ENCODE data around the gene ADCY10.
"Not testable (repeated sequence)": the region's sequence is repeated elsewhere in the genome, so short reads cannot be mapped to it uniquely, and the experiment has no call there.

Gene ADCY10

GRCh38 chr1:167926486-167926997 is 12.6 kb upstream of the ADCY10 start:
- DNase-seq (ENCODE audit: low read depth in 2 of 2), result no peak

- no peak for DNase-seq (ENCODE audit: low read depth in 2 of 2)
These were observed 10.8 kb upstream of the ADCY10 start for GRCh38 chr1:167924543-167925231.

GRCh38 chr1:167924102-167924501 is 10.2 kb upstream of the ADCY10 start:
- DNase-seq (ENCODE audit: low read depth in 2 of 2), result no peak

DNA sequence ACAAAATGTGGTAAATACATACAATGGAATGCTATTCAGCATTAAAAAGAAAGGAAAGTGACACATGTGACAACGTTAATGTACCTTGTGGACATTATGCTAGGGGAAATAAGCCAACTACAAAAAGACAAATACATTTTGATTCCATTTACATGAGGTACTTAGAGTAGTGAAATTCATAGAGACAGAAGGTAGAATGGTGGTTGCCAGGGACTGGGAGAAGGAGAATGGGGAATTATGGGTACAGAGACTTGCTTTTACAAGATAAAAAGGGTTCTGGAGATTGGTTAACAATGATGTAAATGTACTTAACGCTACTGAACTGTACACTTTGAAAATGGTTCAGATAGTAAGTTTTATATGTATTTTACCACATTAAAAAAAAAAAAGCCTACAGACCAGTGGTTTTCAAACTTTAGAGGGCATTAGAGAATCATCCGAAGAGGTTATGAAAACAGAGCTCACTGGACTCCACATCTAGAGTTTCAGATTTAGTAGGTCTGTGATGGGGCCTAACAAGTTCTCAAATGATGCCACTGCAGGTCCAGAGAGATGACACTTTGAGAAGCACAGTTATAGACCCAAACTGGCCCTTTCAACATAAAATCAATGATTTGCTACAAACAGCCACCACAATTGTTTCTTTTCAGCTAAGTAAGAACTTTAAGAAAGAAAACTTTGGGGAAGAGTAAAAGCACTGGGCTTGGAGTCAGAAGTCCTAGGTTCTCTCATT is 9.6 kb upstream of the ADCY10 start:
- DNase-seq (ENCODE audit: low read depth in 2 of 2), result no peak

- no peak for DNase-seq (ENCODE audit: low read depth in 2 of 2)
These were observed 8.7 kb upstream of the ADCY10 start for GRCh38 chr1:167922611-167923074.

DNA sequence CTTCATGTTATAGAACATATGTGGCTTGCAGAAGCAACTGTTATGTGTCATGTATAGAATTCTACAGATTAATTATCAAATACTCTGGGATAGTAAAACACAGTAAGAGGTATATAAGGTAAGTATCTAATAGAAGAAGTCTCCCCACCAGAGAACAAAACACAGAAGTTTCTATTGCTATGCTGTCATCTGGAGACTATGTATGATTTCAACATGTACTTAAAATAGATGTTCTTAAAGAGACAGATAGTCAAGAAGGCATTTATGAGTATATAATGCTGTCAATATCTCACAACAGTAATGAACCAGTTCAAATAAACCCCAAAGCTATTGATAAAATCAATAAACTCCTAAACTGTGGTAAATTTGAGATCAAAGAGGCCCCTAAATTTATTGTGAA is 8.1 kb upstream of the ADCY10 start:
- no peak for DNase-seq (ENCODE audit: low read depth in 2 of 2)

DNA sequence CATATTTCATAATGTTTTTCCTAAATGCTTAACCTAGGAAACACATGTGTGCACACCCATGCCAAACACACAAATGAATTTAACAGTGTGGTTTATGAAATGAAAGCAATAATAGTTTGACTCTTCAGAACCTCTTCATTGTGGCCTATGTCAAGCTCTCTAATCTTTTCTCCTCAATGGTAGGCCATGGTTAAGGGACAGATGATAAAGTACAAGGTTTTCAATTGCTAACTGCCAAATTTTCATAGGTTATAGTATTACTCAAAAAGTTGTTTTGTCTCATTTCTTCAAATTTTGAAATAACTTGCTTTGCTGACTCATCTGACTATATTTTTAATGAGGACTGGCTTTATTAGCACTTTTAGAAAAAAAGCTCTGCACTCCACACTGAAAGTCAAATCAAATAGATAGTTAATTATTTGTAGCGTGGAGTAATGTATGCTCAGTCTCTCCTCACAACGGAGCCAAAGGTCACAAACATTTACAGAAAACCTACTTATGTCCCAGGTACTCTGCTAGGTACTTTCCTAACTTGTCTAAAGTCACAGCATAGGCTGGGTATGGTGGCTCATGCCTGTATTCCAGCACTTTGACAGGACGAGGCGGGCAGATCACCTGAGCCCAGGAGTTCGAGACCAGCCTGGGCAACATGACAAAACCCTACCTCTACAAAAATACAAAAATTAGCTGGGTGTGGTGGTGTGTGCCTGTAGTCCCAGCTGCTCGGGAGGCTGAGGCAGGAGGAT is 3.0 kb upstream of the ADCY10 start:
- no peak for DNase-seq (ENCODE audit: low read depth in 2 of 2)

- DNase-seq (ENCODE audit: low read depth in 2 of 2), result no peak
These were observed 1.6 kb upstream of the ADCY10 start for GRCh38 chr1:167915569-167915968.

- no peak for DNase-seq (ENCODE audit: low read depth in 2 of 2)
These were observed 1.6 kb downstream of the ADCY10 start for GRCh38 chr1:167912294-167912693.

DNA sequence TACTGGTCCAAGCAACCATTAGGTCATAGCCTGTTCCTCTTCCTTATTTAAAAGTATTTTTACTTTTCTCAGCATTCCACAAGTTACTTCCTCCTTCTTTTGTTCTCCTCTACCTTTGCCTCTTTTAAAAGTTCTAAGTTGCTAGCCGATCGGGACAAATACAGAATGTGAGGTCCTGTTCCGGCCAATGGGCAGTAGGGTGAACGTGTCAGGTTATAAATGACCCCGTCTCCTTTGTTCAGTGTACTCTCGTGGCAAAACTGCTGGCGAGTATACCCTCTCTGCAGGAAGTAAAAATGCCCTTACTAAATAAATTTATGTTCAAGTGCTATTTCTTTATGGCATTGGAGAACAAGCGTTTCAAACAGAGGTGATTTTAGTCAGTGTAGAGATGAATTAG is 2.5 kb downstream of the ADCY10 start:
- DNase-seq (ENCODE audit: low read depth in 2 of 2), result no peak

DNA sequence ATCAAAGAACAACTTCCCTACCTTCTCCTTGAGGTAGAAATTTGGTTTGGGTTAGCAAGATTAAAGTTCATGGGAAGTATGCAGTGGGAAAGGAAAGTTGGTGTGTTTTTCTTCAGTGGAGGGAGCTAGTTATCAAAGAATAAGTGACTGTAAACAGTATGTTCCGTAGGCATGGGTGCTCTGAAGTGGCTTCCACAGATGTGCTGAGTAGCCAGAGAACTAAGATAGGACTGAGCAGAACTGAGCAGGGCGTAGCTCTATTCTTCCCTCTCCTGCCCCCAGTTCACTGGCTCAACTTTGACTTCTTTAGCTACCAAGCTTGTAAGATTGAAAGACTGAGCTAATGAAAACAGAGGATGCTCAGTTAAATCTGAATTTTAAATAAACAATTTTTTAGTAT is 3.4 kb downstream of the ADCY10 start:
- no peak for DNase-seq (ENCODE audit: low read depth in 2 of 2)

DNA sequence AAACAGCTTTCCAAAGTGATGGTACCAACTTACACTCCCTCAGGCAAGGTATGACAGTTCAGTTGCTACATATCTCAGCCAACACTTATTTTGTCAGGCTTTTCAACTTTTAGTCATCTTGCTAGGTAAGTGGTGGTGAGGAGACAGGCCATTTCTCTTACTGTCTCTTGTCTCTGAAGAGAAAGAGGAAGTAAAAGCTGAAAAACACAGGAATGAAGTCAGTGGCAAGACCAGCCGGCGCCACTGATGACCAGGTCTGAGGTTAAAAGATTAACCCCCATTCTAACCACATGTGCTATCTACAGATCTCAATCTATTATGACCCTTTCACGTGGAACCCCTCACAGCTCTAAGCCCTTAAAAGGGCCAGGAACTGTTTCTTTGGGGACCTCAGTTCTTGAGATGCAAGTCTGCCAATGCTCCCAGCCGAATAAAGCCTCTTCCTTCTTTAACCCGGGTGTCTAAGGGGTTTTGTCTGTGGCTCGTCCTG is 4.2 kb downstream of the ADCY10 start:
- no peak for DNase-seq (ENCODE audit: low read depth in 2 of 2)

DNA sequence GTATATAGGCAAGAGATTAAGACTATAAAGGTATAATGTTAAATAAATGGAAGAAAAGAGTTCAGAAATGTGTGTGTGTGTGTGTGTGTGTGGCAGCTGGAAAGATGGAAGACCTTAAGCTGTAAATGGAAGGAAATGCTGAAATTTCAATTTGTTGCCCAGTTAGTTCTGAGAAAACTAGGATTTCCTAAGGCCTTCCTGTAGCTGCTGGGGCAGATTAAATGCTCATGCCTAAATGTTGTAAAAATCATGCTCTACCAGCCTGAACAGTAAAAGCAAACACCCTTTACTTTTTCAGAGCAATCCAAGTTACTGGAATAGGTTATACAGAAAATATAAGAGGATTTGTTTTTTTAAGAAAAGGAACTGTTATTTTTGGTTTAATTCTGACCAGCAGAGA is 8.3 kb downstream of the ADCY10 start:
- no peak for DNase-seq (ENCODE audit: low read depth in 2 of 2)

DNA sequence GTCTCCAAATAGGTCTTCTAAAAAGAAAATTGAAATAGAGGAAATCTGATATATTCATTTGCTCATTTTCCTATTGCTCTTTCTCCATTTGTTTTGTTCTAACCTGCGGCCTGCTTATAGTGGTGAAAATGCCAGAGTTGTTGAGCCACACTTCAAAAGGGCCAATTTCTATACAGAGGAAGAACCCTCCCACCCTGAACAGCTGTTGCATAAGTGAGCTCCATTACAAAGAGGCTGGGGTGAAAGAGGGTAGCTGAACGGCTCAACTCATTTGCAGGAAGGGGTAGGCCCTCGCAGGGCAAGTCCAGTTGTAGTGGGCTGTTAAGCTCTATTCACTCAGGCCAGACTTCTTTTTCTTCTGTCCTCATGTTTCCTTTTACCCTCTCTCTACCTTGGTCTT is 8.8 kb downstream of the ADCY10 start:
- no peak for DNase-seq (ENCODE audit: low read depth in 2 of 2)

DNA sequence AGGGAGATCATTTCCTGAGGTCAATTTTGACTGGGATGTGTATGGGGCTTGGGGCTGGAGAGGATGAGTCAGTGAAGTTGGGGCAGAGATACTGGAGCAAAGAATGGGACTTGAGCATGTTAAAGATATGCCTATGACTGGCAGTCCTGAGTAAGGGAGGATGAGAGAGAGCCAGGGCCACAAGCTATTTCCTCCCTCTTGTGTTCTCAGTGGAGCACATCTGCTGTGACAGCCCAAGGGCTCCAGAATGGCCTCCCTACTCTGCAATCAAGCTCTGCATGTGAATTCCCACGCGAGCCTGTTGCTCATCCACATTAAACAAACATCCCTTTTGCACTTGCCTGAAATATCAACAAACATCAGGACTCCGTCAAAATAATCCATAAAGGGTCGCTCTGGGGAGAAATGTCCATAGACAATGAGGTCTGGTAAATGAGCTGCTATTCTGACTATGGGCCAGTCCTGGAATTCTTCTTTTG is 9.2 kb downstream of the ADCY10 start:
- no peak for DNase-seq (ENCODE audit: low read depth in 2 of 2)

- no peak for DNase-seq (ENCODE audit: low read depth in 2 of 2)
These were observed 13.0 kb downstream of the ADCY10 start for GRCh38 chr1:167900907-167901306.

GRCh38 chr1:167899253-167899681 is 14.7 kb downstream of the ADCY10 start:
- no peak for DNase-seq (ENCODE audit: low read depth in 2 of 2)

DNA sequence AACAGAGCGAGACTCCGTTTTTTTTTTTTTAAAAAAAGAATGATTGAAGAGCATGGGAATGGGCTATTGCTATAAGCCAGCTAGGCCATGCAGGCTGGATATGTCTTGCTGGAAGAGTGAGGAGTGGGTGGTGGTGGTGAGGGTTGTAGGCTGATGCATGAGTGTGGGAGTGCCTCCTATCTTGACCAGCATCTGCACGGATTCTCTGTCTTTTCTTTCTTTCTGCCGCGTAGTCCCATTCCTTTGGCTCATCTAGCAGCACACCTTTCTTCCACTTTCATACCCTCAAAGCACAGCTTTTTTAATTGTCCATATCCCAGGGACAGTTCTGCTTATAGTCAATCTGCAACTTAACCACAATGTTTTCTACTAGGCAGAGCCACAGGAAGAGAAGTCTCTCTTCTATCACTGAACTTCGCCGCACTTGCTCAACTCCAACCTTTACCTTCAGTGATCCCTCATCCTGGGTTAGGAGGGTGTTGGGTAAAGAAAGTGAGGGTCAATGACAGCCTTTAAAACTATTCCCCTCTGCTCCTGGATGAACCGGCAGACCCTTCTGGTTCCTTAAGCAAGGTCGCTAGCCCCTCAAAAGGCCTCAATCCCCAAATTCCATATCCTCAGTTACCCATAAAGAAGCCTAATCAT is 15.2 kb downstream of the ADCY10 start:
- DNase-seq (ENCODE audit: low read depth in 2 of 2), result no peak

- DNase-seq (ENCODE audit: low read depth in 2 of 2), result no peak
These were observed 20.1 kb downstream of the ADCY10 start for GRCh38 chr1:167893798-167894197.

- no peak for DNase-seq (ENCODE audit: low read depth in 2 of 2)
These were observed 23.5 kb downstream of the ADCY10 start for GRCh38 chr1:167890400-167890799.

- not testable (repeated sequence) for DNase-seq (ENCODE audit: low read depth in 2 of 2)
These were observed 26.7 kb downstream of the ADCY10 start for GRCh38 chr1:167887187-167887586.

GRCh38 chr1:167882376-167882775 is 31.6 kb downstream of the ADCY10 start:
- no peak for DNase-seq (ENCODE audit: low read depth in 2 of 2)
